HG03108 (cell line): Measurements from ENCODE around the gene CFAP206.
A peak's percentile ranks its signal among the peaks of the same experiment; 100 is the strongest.

Source experiments
- ATAC-seq: cut with Tn5 transposase; IDR thresholded peaks from one replicate; pipeline ENCODE4 v1.9.1; 2021; ENCODE audit warnings: moderate library complexity; ENCODE audit not compliant: unreplicated experiment

Gene CFAP206

GRCh38 chr6:87407901-87408720, at the start of gene CFAP206:
TSS of gene CFAP206 (plus strand) at chr6:87407972. CDS start at chr6:87409840, 1,868 bp downstream.
- peak; percentile 79 for ATAC-seq

GRCh38 chr6:87364602-87365252, 43.0 kb upstream of the CFAP206 start:
- no peak for ATAC-seq

GRCh38 chr6:87366072-87366827, 41.5 kb upstream of the CFAP206 start:
- ATAC-seq, result no peak

- no peak for ATAC-seq
Measured at GRCh38 chr6:87366899-87367298, 40.9 kb upstream of the CFAP206 start.

- ATAC-seq, result no peak
Measured at GRCh38 chr6:87373377-87373776, 34.4 kb upstream of the CFAP206 start.

- ATAC-seq, result no peak
Measured at GRCh38 chr6:87375315-87375714, 32.5 kb upstream of the CFAP206 start.

GRCh38 chr6:87376643-87377042, 31.1 kb upstream of the CFAP206 start:
- ATAC-seq, result no peak

- ATAC-seq, result peak; percentile 68
Measured at GRCh38 chr6:87378947-87379346, 28.8 kb upstream of the CFAP206 start.

- no peak for ATAC-seq
Measured at GRCh38 chr6:87382861-87383260, 24.9 kb upstream of the CFAP206 start.

- no peak for ATAC-seq
Measured at GRCh38 chr6:87384038-87384437, 23.7 kb upstream of the CFAP206 start.

- ATAC-seq, result no peak
Measured at GRCh38 chr6:87384449-87384848, 23.3 kb upstream of the CFAP206 start.

- peak; percentile 65 for ATAC-seq
Measured at GRCh38 chr6:87391334-87391733, 16.4 kb upstream of the CFAP206 start.

- no peak for ATAC-seq
Measured at GRCh38 chr6:87393026-87393622, 14.6 kb upstream of the CFAP206 start.

- no peak for ATAC-seq
Measured at GRCh38 chr6:87395431-87395830, 12.3 kb upstream of the CFAP206 start.

GRCh38 chr6:87396595-87397392, 11.0 kb upstream of the CFAP206 start:
- peak; percentile 81 for ATAC-seq

- ATAC-seq, result no peak
Measured at GRCh38 chr6:87397656-87398055, 10.1 kb upstream of the CFAP206 start.

- ATAC-seq, result no peak
Measured at GRCh38 chr6:87401832-87402231, 5.9 kb upstream of the CFAP206 start.

GRCh38 chr6:87407561-87407900, 241 bp upstream of the CFAP206 start:
- ATAC-seq, result no peak

GRCh38 chr6:87408721-87409155, 966 bp downstream of the CFAP206 start:
- ATAC-seq, result no peak

- no peak for ATAC-seq
Measured at GRCh38 chr6:87419266-87419665, 11.5 kb downstream of the CFAP206 start.
